ENCODE measurements around the gene ALOXE3. TPM values are rescaled to one million over a fixed set of nuclear protein-coding genes. Genes with fewer than 3 reads are reported as not detected.

ALOXE3 gene
- total and polyA plus RNA-seq, 2 of the 8 experiments (the other 6 are each of a cell fraction or from before 2014, with no cell fraction given), result 0.26 TPM; not detected in 1

DNA sequence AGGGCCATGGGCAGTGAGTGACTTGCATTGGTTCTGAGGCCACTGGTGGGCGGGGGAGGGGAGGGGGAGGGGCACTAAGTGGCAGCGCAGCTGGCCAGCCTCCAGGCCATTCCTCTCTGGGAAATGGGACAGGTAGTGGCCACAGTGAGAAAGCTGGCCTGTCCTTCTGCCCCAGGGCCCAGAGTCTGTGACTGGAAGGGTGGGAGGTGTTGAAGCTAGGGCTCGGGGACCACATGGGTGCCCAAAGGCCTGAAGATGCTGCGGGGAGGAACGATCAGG is 30.4 kb downstream of the ALOXE3 start (continued):
- TF ChIP-seq RNF2 (IDR thresholded peaks at IDR 0.05; ENCODE audit: borderline replicate concordance, low read depth, low read length, missing control alignments, poor library complexity, severe bottlenecking), result no peak
- no peak for TF ChIP-seq ZNF274 (IDR thresholded peaks at IDR 0.05; ENCODE audit: borderline replicate concordance, extremely low read depth, low read length)
- TF ChIP-seq, protein P1, sequence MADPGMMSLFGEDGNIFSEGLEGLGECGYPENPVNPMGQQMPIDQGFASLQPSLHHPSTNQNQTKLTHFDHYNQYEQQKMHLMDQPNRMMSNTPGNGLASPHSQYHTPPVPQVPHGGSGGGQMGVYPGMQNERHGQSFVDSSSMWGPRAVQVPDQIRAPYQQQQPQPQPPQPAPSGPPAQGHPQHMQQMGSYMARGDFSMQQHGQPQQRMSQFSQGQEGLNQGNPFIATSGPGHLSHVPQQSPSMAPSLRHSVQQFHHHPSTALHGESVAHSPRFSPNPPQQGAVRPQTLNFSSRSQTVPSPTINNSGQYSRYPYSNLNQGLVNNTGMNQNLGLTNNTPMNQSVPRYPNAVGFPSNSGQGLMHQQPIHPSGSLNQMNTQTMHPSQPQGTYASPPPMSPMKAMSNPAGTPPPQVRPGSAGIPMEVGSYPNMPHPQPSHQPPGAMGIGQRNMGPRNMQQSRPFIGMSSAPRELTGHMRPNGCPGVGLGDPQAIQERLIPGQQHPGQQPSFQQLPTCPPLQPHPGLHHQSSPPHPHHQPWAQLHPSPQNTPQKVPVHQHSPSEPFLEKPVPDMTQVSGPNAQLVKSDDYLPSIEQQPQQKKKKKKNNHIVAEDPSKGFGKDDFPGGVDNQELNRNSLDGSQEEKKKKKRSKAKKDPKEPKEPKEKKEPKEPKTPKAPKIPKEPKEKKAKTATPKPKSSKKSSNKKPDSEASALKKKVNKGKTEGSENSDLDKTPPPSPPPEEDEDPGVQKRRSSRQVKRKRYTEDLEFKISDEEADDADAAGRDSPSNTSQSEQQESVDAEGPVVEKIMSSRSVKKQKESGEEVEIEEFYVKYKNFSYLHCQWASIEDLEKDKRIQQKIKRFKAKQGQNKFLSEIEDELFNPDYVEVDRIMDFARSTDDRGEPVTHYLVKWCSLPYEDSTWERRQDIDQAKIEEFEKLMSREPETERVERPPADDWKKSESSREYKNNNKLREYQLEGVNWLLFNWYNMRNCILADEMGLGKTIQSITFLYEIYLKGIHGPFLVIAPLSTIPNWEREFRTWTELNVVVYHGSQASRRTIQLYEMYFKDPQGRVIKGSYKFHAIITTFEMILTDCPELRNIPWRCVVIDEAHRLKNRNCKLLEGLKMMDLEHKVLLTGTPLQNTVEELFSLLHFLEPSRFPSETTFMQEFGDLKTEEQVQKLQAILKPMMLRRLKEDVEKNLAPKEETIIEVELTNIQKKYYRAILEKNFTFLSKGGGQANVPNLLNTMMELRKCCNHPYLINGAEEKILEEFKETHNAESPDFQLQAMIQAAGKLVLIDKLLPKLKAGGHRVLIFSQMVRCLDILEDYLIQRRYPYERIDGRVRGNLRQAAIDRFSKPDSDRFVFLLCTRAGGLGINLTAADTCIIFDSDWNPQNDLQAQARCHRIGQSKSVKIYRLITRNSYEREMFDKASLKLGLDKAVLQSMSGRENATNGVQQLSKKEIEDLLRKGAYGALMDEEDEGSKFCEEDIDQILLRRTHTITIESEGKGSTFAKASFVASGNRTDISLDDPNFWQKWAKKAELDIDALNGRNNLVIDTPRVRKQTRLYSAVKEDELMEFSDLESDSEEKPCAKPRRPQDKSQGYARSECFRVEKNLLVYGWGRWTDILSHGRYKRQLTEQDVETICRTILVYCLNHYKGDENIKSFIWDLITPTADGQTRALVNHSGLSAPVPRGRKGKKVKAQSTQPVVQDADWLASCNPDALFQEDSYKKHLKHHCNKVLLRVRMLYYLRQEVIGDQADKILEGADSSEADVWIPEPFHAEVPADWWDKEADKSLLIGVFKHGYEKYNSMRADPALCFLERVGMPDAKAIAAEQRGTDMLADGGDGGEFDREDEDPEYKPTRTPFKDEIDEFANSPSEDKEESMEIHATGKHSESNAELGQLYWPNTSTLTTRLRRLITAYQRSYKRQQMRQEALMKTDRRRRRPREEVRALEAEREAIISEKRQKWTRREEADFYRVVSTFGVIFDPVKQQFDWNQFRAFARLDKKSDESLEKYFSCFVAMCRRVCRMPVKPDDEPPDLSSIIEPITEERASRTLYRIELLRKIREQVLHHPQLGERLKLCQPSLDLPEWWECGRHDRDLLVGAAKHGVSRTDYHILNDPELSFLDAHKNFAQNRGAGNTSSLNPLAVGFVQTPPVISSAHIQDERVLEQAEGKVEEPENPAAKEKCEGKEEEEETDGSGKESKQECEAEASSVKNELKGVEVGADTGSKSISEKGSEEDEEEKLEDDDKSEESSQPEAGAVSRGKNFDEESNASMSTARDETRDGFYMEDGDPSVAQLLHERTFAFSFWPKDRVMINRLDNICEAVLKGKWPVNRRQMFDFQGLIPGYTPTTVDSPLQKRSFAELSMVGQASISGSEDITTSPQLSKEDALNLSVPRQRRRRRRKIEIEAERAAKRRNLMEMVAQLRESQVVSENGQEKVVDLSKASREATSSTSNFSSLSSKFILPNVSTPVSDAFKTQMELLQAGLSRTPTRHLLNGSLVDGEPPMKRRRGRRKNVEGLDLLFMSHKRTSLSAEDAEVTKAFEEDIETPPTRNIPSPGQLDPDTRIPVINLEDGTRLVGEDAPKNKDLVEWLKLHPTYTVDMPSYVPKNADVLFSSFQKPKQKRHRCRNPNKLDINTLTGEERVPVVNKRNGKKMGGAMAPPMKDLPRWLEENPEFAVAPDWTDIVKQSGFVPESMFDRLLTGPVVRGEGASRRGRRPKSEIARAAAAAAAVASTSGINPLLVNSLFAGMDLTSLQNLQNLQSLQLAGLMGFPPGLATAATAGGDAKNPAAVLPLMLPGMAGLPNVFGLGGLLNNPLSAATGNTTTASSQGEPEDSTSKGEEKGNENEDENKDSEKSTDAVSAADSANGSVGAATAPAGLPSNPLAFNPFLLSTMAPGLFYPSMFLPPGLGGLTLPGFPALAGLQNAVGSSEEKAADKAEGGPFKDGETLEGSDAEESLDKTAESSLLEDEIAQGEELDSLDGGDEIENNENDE (IDR thresholded peaks at IDR 0.05; ENCODE audit: insufficient replicate concordance, low read length), result no peak

Measured in H1 (cell line).